GM23338 (cell line): ENCODE data around the gene CRYZ. TPM values are rescaled to one million over a fixed set of nuclear protein-coding genes. Genes with fewer than 3 reads are reported as not detected.

Experiments
- ATAC-seq: fragments of 200-7000 bp; cut with Tn5 transposase; 3 replicates; pipeline ENCODE4 v1.9.1; 2020
- DNase-seq: peaks from one replicate; pipeline ENCODE4 v3.0.0-alpha.2; 2015; ENCODE audit warnings: low spot score
- H2AFZ ChIP-seq: fragments of 200-600 bp; sonication (generic); 2 replicates; pipeline ENCODE4 v1.8.0; 2016; ENCODE audit warnings: antibody characterized with exemption, mild to moderate bottlenecking, moderate library complexity
- H3F3A ChIP-seq: fragments of 200-600 bp; sonication (generic); replicated peaks from 2 replicates; pipeline ENCODE4 v1.8.0; 2017; ENCODE audit warnings: antibody characterized with exemption, mixed run types, low read depth
- H3K27ac ChIP-seq: fragments of 200-600 bp; sonication (generic); 2 replicates; pipeline ENCODE4 v1.6.1; 2016; ENCODE audit warnings: low read depth
- H3K27me3 ChIP-seq: fragments of 200-600 bp; sonication (generic); 2 replicates; pipeline ENCODE4 v1.8.0; 2016; ENCODE audit warnings: mild to moderate bottlenecking, mixed run types, moderate library complexity; ENCODE audit not compliant: insufficient read depth
- H3K36me3 ChIP-seq: fragments of 200-600 bp; sonication (generic); 2 replicates; pipeline ENCODE4 v1.8.0; 2016; ENCODE audit warnings: mild to moderate bottlenecking; ENCODE audit not compliant: insufficient read depth
- H3K4me1 ChIP-seq: fragments of 200-600 bp; sonication (generic); 2 replicates; pipeline ENCODE4 v1.8.0; 2016; ENCODE audit warnings: mild to moderate bottlenecking, moderate library complexity; ENCODE audit not compliant: insufficient read depth
- H3K4me2 ChIP-seq: fragments of 200-600 bp; sonication (generic); 2 replicates; pipeline ENCODE4 v1.7.1; 2017; ENCODE audit warnings: mixed run types
- H3K4me3 ChIP-seq: fragments of 200-600 bp; sonication (generic); 2 replicates; pipeline ENCODE4 v1.6.1; 2016; ENCODE audit warnings: mixed run types
- H3K79me2 ChIP-seq: fragments of 200-600 bp; sonication (generic); replicated peaks from 2 replicates; pipeline ENCODE4 v1.8.0; 2017; ENCODE audit warnings: mild to moderate bottlenecking; ENCODE audit not compliant: insufficient read depth
- H3K9me2 ChIP-seq: fragments of 200-600 bp; sonication (generic); 2 replicates; pipeline ENCODE4 v1.8.0; 2017; ENCODE audit not compliant: insufficient read depth
- H4K20me1 ChIP-seq: fragments of 200-600 bp; sonication (generic); replicated peaks from 2 replicates; pipeline ENCODE4 v1.8.0; 2017; ENCODE audit warnings: mild to moderate bottlenecking; ENCODE audit not compliant: insufficient read depth
- H3K27ac Mint-ChIP-seq: 2 replicates; pipeline ENCODE4 v1.8.0; 2020; ENCODE audit warnings: inconsistent platforms, mild to moderate bottlenecking, moderate library complexity, mixed read lengths
- H3K27me3 Mint-ChIP-seq: 3 replicates; pipeline ENCODE4 v1.8.0; 2022; ENCODE audit warnings: low read depth, mild to moderate bottlenecking, moderate library complexity, mixed read lengths, inconsistent platforms; ENCODE audit not compliant: insufficient read depth, poor library complexity
- H3K36me3 Mint-ChIP-seq: 3 replicates; pipeline ENCODE4 v1.8.0; 2021; ENCODE audit warnings: low read depth, mild to moderate bottlenecking, inconsistent platforms, moderate library complexity, mixed read lengths
- H3K4me1 Mint-ChIP-seq: 3 replicates; pipeline ENCODE4 v1.8.0; 2020; ENCODE audit warnings: mild to moderate bottlenecking, inconsistent platforms, mixed read lengths
- H3K4me3 Mint-ChIP-seq: 3 replicates; pipeline ENCODE4 v1.8.0; 2021; ENCODE audit warnings: moderate library complexity, mild to moderate bottlenecking, inconsistent platforms, mixed read lengths
- H3K9me3 Mint-ChIP-seq: 3 replicates; pipeline ENCODE4 v1.8.0; 2020; ENCODE audit warnings: moderate library complexity, mild to moderate bottlenecking, inconsistent platforms, mixed read lengths
- CREB1 ChIP-seq: fragments of 250-450 bp; sonication (Bioruptor Pico); IDR thresholded peaks from 2 replicates; pipeline ENCODE4 v1.5.0; 2020; ENCODE audit warnings: low read depth, mild to moderate bottlenecking, moderate library complexity
- CTCF ChIP-seq, 2 experiments: fragments of 200-600 bp in 1 of 2; sonication (generic) in 1 of 2; conservative IDR thresholded peaks; 2 replicates each; pipeline versions ENCODE4 v1.5.1 to v1.6.1; 2016 to 2017; ENCODE audit warnings: antibody characterized with exemption in 2 of 2, low read depth in 2 of 2, mild to moderate bottlenecking in 2 of 2, moderate library complexity in 1 of 2
- ETS1 ChIP-seq: IDR thresholded peaks from 2 replicates; pipeline ENCODE4 v1.6.1; 2016; ENCODE audit warnings: antibody characterized with exemption
- EZH2 ChIP-seq: fragments of 200-600 bp; sonication (generic); IDR thresholded peaks from one replicate; pipeline ENCODE4 v1.8.0; 2017; ENCODE audit warnings: antibody characterized with exemption, mild to moderate bottlenecking, low read depth; ENCODE audit not compliant: unreplicated experiment
- EZH2phosphoT487 ChIP-seq: fragments of 200-600 bp; sonication (generic); IDR thresholded peaks from one replicate; pipeline ENCODE4 v1.8.1; 2018; ENCODE audit warnings: antibody characterized with exemption; ENCODE audit not compliant: unreplicated experiment
- JUNB ChIP-seq: IDR thresholded peaks from one replicate; pipeline ENCODE4 v1.6.1; 2016; ENCODE audit warnings: antibody characterized with exemption; ENCODE audit not compliant: unreplicated experiment
- NANOG ChIP-seq: IDR thresholded peaks from 2 replicates; pipeline ENCODE4 v1.6.1; 2016; ENCODE audit warnings: antibody characterized with exemption, borderline replicate concordance
- POLR2AphosphoS5 ChIP-seq: IDR thresholded peaks from 2 replicates; pipeline ENCODE4 v1.6.1; 2016; ENCODE audit warnings: antibody characterized with exemption, low read depth
- STAT1 ChIP-seq: IDR thresholded peaks from one replicate; pipeline ENCODE4 v1.6.1; 2016; ENCODE audit warnings: antibody characterized with exemption; ENCODE audit not compliant: unreplicated experiment
- ZNF114 ChIP-seq: fragments of 250-450 bp; sonication (Bioruptor Pico); IDR thresholded peaks from 2 replicates; pipeline ENCODE4 v1.5.0; 2020; ENCODE audit warnings: mild to moderate bottlenecking, moderate library complexity
- ZNF331 ChIP-seq: fragments of 250-450 bp; sonication (Bioruptor Pico); IDR thresholded peaks from 2 replicates; pipeline ENCODE4 v1.5.0; 2020; ENCODE audit warnings: low read depth, mild to moderate bottlenecking, moderate library complexity
- ZNF462 ChIP-seq: fragments of 250-450 bp; sonication (Bioruptor Pico); IDR thresholded peaks from 2 replicates; pipeline ENCODE4 v1.5.0; 2020; ENCODE audit warnings: mild to moderate bottlenecking, moderate library complexity
- polyA plus RNA-seq: library from polyadenylated mRNA; unstranded; fragments of >200 nt; fragmentation: Nextera tagmentation; extraction: Ambion mirVana; gene quantifications from 2 replicates; pipeline ENCODE4 v1.2.1, GENCODE V29; 2016
- total RNA-seq: library from RNA; depleted of rRNA; stranded (reverse); fragments of >200 nt; shearing (Covaris generic); gene quantifications from 2 replicates; pipeline ENCODE4 v1.2.3, GENCODE V29; 2014
- TF ChIP-seq, protein P1 (sequence below): IDR thresholded peaks from one replicate; pipeline ENCODE4 v1.6.1; 2018; ENCODE audit warnings: antibody characterized with exemption; ENCODE audit not compliant: unreplicated experiment

The CRYZ gene
- total and polyA plus RNA-seq, 2 experiments from 2014 or later: 45.7 to 57.8 TPM

- Histone ChIP-seq H3K36me3 (0 out of 2 replicates have a peak, but pooled peaks cover 20% of the 10 kb centered on the region), H3K79me2 (no peaks in the 10 kb centered on the region), H3K27me3 (no peaks in the 10 kb centered on the region), H3K4me1 (peaks cover 9% of the 10 kb centered on the region; the same call in 1 of the 2 replicates), H3K4me2 (no peak overlapping the region), H3K4me3 (no peak overlapping the region), H3F3A (no peaks in the 10 kb centered on the region), H4K20me1 (0 out of 2 replicates have a peak, but pooled peaks cover 5% of the 10 kb centered on the region), H3K9me2 (no peaks in the 10 kb centered on the region), H2AFZ (no peak overlapping the region), H3K27ac (no peak overlapping the region)
- H3K4me3 Mint-ChIP-seq: no peak overlapping the region
- no peaks in the 10 kb centered on the region for H3K27me3 Mint-ChIP-seq
- no peak for ATAC-seq
- H3K4me1 Mint-ChIP-seq: no peaks in the 10 kb centered on the region
- TF ChIP-seq STAT1 (no peak), ETS1 (no peak), CTCF (conservative IDR thresholded peaks at IDR 0.05; ENCODE audit: low read depth in 2 of 2) (no peak), NANOG (no peak), POLR2AphosphoS5 (no peak), EZH2 (no peak), JUNB (no peak), ZNF462 (CRISPR knock-in tag) (no peak), CREB1 (CRISPR knock-in tag) (no peak), ZNF331 (no peak), EZH2phosphoT487 (no peak), ZNF114 (CRISPR knock-in tag) (no peak)
- TF ChIP-seq, protein P1, sequence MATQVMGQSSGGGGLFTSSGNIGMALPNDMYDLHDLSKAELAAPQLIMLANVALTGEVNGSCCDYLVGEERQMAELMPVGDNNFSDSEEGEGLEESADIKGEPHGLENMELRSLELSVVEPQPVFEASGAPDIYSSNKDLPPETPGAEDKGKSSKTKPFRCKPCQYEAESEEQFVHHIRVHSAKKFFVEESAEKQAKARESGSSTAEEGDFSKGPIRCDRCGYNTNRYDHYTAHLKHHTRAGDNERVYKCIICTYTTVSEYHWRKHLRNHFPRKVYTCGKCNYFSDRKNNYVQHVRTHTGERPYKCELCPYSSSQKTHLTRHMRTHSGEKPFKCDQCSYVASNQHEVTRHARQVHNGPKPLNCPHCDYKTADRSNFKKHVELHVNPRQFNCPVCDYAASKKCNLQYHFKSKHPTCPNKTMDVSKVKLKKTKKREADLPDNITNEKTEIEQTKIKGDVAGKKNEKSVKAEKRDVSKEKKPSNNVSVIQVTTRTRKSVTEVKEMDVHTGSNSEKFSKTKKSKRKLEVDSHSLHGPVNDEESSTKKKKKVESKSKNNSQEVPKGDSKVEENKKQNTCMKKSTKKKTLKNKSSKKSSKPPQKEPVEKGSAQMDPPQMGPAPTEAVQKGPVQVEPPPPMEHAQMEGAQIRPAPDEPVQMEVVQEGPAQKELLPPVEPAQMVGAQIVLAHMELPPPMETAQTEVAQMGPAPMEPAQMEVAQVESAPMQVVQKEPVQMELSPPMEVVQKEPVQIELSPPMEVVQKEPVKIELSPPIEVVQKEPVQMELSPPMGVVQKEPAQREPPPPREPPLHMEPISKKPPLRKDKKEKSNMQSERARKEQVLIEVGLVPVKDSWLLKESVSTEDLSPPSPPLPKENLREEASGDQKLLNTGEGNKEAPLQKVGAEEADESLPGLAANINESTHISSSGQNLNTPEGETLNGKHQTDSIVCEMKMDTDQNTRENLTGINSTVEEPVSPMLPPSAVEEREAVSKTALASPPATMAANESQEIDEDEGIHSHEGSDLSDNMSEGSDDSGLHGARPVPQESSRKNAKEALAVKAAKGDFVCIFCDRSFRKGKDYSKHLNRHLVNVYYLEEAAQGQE: no peak
- DNase-seq: no peak
- H3K27ac Mint-ChIP-seq: no peak overlapping the region
- peaks cover 13% of the 10 kb centered on the region for H3K36me3 Mint-ChIP-seq
- no peaks in the 10 kb centered on the region for H3K9me3 Mint-ChIP-seq
Measured at GRCh38 chr1:74716822-74717221, 16.0 kb downstream of the CRYZ start.
